UCSD-AML1 (cell line): ENCODE measurements around the gene DLX2.
A peak's percentile ranks its signal among the peaks of the same experiment; 100 is the strongest.

ENCODE experiments used
- DNase-seq: peaks from one replicate; lab custom pipeline; 2025; ENCODE audit not compliant: unreplicated experiment; lab: John Stamatoyannopoulos, UW

The DLX2 gene

DNA sequence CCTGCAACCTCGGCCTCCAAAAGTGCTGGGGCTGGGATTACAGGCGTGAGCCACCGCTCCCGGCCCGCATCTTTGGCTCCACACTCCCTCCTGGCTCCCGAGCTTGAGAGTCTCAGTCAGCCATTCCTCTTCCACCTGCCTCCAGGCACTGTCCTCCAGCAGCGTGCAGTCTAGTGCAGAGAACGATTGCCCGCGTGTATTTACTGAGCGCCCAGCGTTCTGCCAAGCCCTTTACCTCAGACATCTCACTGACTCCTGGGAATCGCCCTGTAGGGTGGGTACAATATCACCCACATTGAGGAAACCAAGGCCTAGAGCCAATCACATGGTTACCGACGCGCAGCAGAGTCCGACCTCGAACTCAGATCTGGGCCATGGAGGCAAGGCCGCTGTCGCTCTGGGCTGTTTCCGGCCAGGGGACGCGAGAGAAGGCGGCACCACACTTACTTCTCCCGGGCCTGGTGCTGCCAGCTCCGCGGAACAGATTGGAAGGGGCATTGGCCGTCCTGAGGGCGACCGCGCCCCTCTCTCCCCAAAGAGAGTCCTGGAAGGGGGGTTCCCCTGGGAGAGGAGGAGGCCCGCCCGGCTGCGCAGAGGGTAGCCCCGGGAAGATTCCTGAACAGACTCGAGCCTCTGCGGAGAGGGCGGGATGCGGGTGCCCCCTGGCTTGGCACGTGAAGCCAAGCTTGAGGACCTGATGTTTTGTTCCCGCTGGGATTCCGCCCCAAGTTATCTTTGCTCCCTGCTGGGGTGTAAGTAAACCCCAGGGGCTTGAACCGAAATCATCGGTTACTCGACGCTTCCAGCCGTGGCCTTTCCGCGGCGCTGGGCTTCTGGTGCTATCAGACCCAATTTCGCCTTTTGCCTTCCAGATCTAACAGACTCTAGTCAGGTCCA is 5.2 kb upstream of the DLX2 start:
- no peak for DNase-seq

DNA sequence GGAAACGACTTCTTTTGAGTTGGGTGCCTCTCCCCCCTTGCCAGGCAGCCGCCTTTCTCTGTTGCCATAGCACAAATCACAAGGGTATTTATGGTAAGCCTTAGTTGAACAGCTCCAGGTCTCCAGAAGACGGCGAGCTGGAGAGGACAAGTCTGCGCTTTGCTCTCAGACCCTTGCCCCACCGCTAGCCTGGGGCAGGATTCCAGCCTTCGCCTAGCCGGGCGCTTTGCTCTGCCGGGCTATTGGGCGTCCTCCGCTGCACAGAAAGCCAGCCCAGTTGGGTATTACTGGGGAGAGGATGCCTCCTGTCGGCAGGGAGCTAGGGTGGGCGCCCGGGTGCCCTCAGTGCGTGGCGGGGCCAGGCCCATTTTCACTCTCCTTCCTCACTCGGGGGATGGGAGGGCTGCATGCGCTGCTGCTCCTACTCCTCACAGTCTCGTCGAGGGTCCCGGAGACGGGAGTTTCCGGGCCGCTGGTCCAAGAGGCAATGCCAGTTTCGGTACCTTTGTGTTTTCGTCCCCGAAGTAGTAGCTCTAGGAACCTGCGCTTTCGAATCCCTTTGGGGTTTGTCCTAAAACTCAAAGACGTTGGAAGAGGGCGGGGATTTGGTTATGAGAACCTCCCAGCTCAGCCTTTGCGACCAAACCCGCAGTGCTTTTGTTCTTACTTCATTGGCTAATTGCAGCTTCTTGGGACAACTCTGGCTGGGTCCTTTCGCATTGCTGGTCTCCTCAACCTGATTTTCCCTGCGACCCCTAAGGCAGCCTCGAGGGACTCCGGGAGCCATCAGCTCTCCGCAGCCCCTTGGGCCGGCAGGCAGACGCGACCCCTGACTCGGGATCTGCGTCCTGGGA is 3.6 kb upstream of the DLX2 start:
- DNase-seq, result peak; percentile 77

- DNase-seq, result no peak
These were observed 2.9 kb upstream of the DLX2 start for GRCh38 chr2:172105471-172106107.

- peak; percentile 84 for DNase-seq
These were observed 972 bp upstream of the DLX2 start for GRCh38 chr2:172103471-172104272.

DNA sequence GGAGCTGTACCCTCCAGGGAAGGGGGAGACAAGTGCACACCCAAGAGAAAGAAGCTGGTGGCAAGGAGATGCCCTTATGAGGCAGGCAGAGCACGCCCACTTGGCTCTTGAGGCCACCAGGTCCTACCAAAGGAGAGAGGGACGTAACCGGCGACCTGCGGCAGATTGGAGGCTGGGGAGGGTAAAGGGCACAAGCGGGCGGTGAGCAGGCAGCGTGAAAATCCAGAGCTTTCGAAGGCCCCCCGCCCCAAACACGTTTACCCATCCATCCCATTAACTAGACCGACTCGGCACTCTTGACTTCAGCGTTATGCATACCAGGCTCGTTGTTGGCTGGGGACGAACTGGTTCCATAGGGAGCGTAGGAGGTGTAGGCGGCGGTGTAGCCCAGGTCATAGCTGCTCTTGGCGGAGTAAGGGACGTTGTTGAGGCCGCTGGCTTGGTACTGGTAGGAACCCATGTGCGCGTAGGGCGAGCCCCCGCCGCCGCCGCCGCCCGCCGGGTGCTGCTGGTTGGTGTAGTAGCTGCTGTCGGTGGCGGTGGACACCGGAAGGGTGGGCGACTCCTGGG is 794 bp downstream of the DLX2 start:
- peak; percentile 65 for DNase-seq

DNA sequence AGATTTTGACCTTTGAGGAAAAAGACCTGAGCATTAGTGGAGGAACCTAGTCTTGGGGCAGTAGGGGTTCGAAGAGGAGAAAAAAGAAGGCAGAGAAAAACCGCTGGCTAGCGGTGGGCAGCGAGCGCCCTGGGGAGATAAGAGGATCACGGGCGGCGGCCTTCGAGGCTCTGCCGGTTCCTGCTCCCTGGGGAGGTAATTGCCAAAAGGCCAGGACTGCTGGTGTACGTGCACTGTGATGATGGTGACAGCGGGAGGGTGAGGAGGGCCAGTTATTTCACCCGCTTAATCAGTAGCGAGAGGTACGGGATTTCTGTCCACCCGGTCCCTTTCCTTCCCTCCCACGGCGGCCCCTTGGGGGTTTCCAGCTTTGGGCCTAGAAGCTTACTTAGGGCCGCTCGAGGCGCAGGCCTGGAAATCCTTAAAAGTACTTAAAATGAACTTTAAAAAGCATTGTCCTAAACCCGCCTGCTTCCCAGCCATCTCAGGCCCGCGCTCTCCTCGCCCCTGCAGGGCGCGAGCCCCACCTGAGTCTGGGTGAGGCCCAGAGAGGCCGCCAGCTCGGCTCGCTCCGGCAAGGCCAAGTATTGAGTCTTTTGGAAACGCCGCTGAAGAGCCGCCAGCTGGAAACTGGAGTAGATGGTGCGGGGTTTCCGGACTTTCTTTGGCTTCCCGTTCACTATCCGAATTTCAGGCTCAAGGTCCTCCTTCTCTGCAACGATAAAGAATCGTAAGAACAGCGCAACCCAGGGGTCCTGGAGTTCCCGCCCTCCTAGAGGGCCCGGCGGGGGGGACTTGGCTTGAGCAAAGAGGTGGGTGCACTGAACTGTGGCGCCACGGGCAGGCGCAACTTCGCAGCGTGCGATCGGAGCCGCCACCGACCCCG is 1.5 kb downstream of the DLX2 start:
- DNase-seq, result no peak

GRCh38 chr2:172100080-172100934 is 2.4 kb downstream of the DLX2 start:
- DNase-seq, result no peak

GRCh38 chr2:172099472-172100079 is 3.1 kb downstream of the DLX2 start:
- no peak for DNase-seq

GRCh38 chr2:172098650-172099471 is 3.8 kb downstream of the DLX2 start:
- DNase-seq, result peak; percentile 70

DNA sequence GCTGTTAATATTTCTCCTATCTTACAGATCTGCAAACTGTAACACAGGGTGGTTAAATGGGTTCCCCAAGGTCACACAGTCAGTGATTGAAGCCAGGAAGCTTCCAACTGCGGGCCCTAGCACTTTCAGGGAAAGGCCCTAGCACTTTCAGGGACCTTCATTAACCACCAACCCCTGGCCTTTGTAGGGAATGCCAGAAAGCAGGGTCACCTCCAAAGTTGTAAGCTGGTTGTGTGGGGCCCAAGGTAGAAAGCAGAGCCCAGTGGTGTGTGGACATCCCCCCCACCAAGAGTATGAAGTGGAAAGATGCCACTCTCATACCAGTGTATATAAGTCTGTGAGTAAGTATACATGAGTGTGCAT is 4.4 kb downstream of the DLX2 start:
- no peak for DNase-seq

DNA sequence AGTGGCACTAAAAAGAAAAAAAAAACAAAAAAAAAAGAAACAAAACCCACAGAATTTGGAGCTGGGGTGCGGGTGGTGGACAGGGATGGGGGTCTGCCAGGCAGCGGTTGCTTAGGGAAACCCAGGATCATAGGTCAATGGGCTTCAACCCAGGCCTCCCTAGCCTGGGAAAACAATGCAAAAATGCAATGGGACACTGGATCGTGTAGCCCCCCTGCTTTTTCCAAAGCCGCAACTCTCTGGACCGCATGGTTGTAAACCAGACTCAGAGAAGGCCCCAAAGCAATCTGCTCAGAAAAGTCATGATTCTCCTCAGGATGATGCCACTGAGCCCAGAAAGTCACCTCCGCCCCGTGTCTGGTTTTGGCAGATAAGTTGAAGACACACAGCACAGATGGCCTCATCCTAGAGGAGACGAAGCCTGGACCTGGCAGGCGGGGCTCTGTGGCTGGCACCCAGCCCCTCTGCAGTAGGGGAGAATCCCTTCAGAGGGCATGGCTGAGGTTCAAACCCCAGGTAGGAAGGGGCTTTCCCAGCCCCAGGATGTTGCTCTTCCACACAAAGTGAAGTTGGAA is 5.1 kb downstream of the DLX2 start:
- no peak for DNase-seq

GRCh38 chr2:172096626-172097547 is 5.8 kb downstream of the DLX2 start:
- no peak for DNase-seq

GRCh38 chr2:172095905-172096625 is 6.6 kb downstream of the DLX2 start:
- no peak for DNase-seq

DNA sequence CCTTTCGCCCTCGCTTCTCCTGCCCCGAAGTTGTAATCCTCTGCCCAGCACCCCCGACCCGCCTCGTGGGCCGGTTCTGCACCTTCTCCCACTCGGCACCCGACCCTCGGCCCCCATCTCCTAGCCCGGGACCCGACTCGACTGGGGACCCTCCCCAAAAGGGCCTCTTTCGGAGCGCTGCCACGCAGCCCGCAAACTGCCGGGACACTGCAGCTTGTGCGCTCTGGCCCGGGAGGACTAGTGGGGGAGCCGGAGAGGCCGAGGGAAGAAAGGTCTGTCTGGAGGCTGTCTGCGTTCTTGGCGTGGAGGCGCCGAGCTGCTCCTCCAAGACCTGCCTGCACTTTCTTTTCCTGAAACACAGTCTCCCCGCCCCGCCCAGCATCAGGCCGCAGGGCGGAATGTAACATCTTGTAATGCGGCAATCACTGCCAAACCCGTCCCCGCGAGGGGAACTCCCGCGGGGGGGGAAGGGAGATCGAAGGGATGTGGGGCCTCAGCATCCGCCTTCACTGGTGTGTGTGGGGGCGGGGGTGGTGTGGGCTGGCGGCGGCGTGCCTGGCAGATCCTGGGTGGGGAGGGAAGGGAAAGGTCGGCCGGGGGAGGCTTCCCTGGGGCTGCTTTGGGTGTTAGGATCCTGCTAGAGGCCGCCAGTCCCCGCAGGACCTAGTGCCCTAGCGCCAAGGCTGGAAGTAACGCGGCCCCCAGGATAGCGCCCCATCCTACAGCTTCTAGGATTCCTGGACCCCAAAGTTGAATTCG is 7.4 kb downstream of the DLX2 start:
- DNase-seq, result peak; percentile 64
